ENCODE measurements around the gene ENHO.

DNA sequence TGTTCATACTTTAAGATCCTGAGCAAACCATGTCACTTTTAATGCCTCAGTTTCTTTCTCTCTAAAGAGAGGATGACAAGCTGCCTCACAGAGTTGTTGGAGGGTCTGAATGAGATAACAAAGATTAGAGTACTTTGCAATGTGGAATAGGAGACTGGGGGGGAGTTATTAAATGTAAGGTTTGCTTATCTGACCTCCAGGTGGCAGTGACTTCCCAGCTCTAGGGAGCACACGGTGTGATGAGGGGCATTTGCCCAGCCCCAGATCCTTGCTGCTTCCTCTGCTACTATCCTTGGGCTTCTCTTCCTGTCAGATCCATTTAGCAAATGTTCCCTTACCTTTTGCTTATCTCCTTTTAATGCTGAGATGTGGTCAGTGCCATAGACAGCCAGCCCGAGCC is 30.7 kb downstream of the ENHO start:
- TF ChIP-seq POLR2A (IDR thresholded peaks at IDR 0.05; ENCODE audit: low read depth) (no peak), EP300 (IDR thresholded peaks at IDR 0.05) (no peak), POLR2AphosphoS5 (IDR thresholded peaks at IDR 0.05) (no peak)
- TF ChIP-seq, protein P1, sequence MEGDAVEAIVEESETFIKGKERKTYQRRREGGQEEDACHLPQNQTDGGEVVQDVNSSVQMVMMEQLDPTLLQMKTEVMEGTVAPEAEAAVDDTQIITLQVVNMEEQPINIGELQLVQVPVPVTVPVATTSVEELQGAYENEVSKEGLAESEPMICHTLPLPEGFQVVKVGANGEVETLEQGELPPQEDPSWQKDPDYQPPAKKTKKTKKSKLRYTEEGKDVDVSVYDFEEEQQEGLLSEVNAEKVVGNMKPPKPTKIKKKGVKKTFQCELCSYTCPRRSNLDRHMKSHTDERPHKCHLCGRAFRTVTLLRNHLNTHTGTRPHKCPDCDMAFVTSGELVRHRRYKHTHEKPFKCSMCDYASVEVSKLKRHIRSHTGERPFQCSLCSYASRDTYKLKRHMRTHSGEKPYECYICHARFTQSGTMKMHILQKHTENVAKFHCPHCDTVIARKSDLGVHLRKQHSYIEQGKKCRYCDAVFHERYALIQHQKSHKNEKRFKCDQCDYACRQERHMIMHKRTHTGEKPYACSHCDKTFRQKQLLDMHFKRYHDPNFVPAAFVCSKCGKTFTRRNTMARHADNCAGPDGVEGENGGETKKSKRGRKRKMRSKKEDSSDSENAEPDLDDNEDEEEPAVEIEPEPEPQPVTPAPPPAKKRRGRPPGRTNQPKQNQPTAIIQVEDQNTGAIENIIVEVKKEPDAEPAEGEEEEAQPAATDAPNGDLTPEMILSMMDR (IDR thresholded peaks at IDR 0.05) = no peak

Data from esophagus muscularis mucosa (tissue), 4 donors.